A549 (cell line): Measurements from ENCODE around the gene TMEM108. TPM values are rescaled to one million over a fixed set of nuclear protein-coding genes. Genes with fewer than 3 reads are reported as not detected.

Experiments
- ATAC-seq, 2 experiments: fragments of 200-7000 bp in 1 of 2; fragments of >200 bp in 1 of 2; cut with Nextera tagmentation in 1 of 2; cut with Tn5 transposase in 1 of 2; 3 replicates each; pipeline versions ENCODE4 v1.8.0 to v1.9.1; 2018 to 2020; ENCODE audit warnings: mild to moderate bottlenecking in 1 of 2, moderate library complexity in 1 of 2
- CTCF ChIA-PET: fragments of 300-600 bp; sonication (Branson Sonifier 250); formaldehyde crosslinking; extraction: SDS; loops from one replicate; lab custom pipeline; 2021; ENCODE audit warnings: antibody characterized with exemption, inconsistent platforms; lab: Yijun Ruan, JAX
- POLR2A ChIA-PET: fragments of 350-600 bp; formaldehyde crosslinking; extraction: SDS; loops from one replicate; lab custom pipeline; 2021; ENCODE audit warnings: antibody characterized with exemption, inconsistent platforms; lab: Yijun Ruan, JAX
- DNase-seq, 2 experiments: peaks; one replicate each; pipeline versions ENCODE4 v3.0.0 to v3.0.0-alpha.2; 2011 to 2016; ENCODE audit warnings: low read depth in 1 of 2, low spot score in 1 of 2
- FAIRE-seq: peaks from 2 replicates; lab custom pipeline; 2011; peaks lifted over from hg19 to GRCh38; lab: Jason Lieb, UNC
- H3K27ac ChIP-seq, 2 experiments: fragments of >200 bp; sonication (Bioruptor Twin); formaldehyde crosslinking; 3 replicates each; pipeline ENCODE4 v1.5.1; 2016 to 2017
- H3K4me1 ChIP-seq: fragments of >200 bp; sonication (Bioruptor Twin); formaldehyde crosslinking; 3 replicates; pipeline ENCODE4 v1.6.1; 2016
- H3K4me2 ChIP-seq: fragments of >200 bp; sonication (Bioruptor Twin); formaldehyde crosslinking; 3 replicates; pipeline ENCODE4 v1.6.1; 2016
- H3K4me3 ChIP-seq: fragments of >200 bp; sonication (Bioruptor Twin); formaldehyde crosslinking; 3 replicates; pipeline ENCODE4 v1.5.1; 2016
- H3K9me3 ChIP-seq: fragments of >200 bp; sonication (Bioruptor Twin); formaldehyde crosslinking; 3 replicates; pipeline ENCODE4 v1.6.1; 2016
- CEBPB ChIP-seq, 2 experiments: fragments of >200 bp in 1 of 2; sonication (Bioruptor Twin) in 1 of 2; formaldehyde crosslinking in 1 of 2; IDR thresholded peaks; 2 replicates each; pipeline ENCODE4 v1.6.1; 2012 to 2016
- CHD4 ChIP-seq: fragments of 200-600 bp; sonication (generic); IDR thresholded peaks from 2 replicates; pipeline ENCODE4 v1.6.1; 2016; ENCODE audit warnings: antibody characterized with exemption, mild to moderate bottlenecking, borderline replicate concordance
- FOSB ChIP-seq: fragments of 250-450 bp; sonication (Bioruptor Pico); IDR thresholded peaks from 2 replicates; pipeline ENCODE4 v1.5.0; 2020; ENCODE audit warnings: mild to moderate bottlenecking, moderate library complexity
- GATA3 ChIP-seq: IDR thresholded peaks from 2 replicates; pipeline ENCODE4 v1.6.1; 2012; ENCODE audit warnings: borderline replicate concordance
- HEYL ChIP-seq: fragments of 250-450 bp; sonication (Bioruptor Pico); IDR thresholded peaks from 2 replicates; pipeline ENCODE4 v1.8.0; 2021; ENCODE audit warnings: mild to moderate bottlenecking, moderate library complexity
- JUNB ChIP-seq: fragments of >200 bp; sonication (Bioruptor Twin); formaldehyde crosslinking; IDR thresholded peaks from 2 replicates; pipeline ENCODE4 v1.6.1; 2016
- KDM5A ChIP-seq: fragments of 200-600 bp; sonication (generic); IDR thresholded peaks from 2 replicates; pipeline ENCODE4 v1.6.1; 2016; ENCODE audit warnings: antibody characterized with exemption, mild to moderate bottlenecking
- MAZ ChIP-seq: fragments of 150-350 bp; IDR thresholded peaks from 2 replicates; pipeline ENCODE4 v1.6.1; 2014; ENCODE audit warnings: antibody characterized with exemption, low read depth, low read length, borderline replicate concordance
- RAD21 ChIP-seq, 2 experiments: fragments of >200 bp in 1 of 2; sonication (Bioruptor Twin) in 1 of 2; formaldehyde crosslinking in 1 of 2; IDR thresholded peaks in 1 of 2; conservative IDR thresholded peaks in 1 of 2; 2 replicates in 1 of 2; 3 replicates in 1 of 2; pipeline ENCODE4 v1.6.1; 2012 to 2018; ENCODE audit warnings: inconsistent platforms in 1 of 2
- SMC3 ChIP-seq: fragments of >200 bp; sonication (Bioruptor Twin); formaldehyde crosslinking; IDR thresholded peaks from 3 replicates; pipeline ENCODE4 v1.6.1; 2018; ENCODE audit warnings: inconsistent platforms
- SREBF2 ChIP-seq: fragments of 450-650 bp; IDR thresholded peaks from 2 replicates; pipeline ENCODE4 v1.6.1; 2014; ENCODE audit warnings: mild to moderate bottlenecking, moderate library complexity
- TFCP2L1 ChIP-seq: fragments of 250-450 bp; sonication (Bioruptor Pico); IDR thresholded peaks from 2 replicates; pipeline ENCODE4 v1.5.0; 2021; ENCODE audit warnings: mild to moderate bottlenecking
- USF2 ChIP-seq: fragments of 450-650 bp; IDR thresholded peaks from 2 replicates; pipeline ENCODE4 v1.6.1; 2014; ENCODE audit warnings: antibody characterized with exemption
- ZC3H11A ChIP-seq: fragments of 450-650 bp; IDR thresholded peaks from 2 replicates; pipeline ENCODE4 v1.6.1; 2014; ENCODE audit warnings: antibody characterized with exemption, mild to moderate bottlenecking
- ZSCAN20 ChIP-seq: fragments of 250-450 bp; sonication (Bioruptor Pico); IDR thresholded peaks from 2 replicates; pipeline ENCODE4 v1.8.0; 2022; ENCODE audit warnings: mild to moderate bottlenecking, moderate library complexity
- WGBS: methylation state at CpG from one replicate; pipeline ENCODE4 v1.1.6; 2017; ENCODE audit errors: missing lambda C conversion rate; 5-methylcytosine and 5-hydroxymethylcytosine counted together
- polyA plus RNA-seq, 4 experiments: library from polyadenylated mRNA; depleted of rRNA in 3 of 4; stranded (reverse); fragments of >200 nt; fragmentation: RNase III in 1 of 4; extraction: RNeasy Plus Mini Kit Qiagen cat#74134 plus additional on column Dnase treatment in 1 of 4; gene quantifications; 2 replicates in 3 of 4; 3 replicates in 1 of 4; pipeline ENCODE4 v1.2.3, GENCODE V29; 2011 to 2017
- TF ChIP-seq, protein P1 (sequence below): fragments of 250-450 bp; sonication (Bioruptor Pico); IDR thresholded peaks from 2 replicates; pipeline ENCODE4 v1.5.0; 2021; ENCODE audit warnings: mild to moderate bottlenecking, moderate library complexity, borderline replicate concordance
- TF ChIP-seq, protein P2 (sequence below): fragments of >200 bp; sonication (Bioruptor Twin); formaldehyde crosslinking; IDR thresholded peaks from 3 replicates; pipeline ENCODE4 v1.6.1; 2016

Gene TMEM108
- polyA plus RNA-seq, 2 of the 4 experiments (the other 2 are of a cell fraction), result not detected

DNA sequence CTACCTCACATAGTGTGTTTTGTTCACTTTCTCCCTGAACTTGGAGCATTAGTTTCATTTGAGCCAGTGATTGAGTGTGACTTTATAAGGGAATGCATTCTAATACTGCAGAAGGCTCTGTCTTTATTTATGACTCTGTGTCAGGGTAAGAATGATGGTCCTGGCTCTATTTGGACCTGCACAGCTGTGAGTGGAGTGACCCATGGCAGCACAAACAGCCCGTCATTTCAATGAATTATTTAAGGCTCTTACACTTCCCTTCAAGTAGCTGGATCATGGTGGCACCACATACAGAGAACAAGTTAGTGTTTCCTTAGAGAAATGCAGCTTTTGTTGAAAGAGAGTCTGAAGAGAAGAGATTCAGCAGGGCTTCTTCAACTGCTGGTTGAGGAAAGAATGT lies 16.4 kb downstream of the TMEM108 start (continued):
- TF ChIP-seq USF2 (no peak), CHD4 (no peak), SMC3 (no peak), SREBF2 (no peak), ZC3H11A (no peak)
- TF ChIP-seq, protein P1, sequence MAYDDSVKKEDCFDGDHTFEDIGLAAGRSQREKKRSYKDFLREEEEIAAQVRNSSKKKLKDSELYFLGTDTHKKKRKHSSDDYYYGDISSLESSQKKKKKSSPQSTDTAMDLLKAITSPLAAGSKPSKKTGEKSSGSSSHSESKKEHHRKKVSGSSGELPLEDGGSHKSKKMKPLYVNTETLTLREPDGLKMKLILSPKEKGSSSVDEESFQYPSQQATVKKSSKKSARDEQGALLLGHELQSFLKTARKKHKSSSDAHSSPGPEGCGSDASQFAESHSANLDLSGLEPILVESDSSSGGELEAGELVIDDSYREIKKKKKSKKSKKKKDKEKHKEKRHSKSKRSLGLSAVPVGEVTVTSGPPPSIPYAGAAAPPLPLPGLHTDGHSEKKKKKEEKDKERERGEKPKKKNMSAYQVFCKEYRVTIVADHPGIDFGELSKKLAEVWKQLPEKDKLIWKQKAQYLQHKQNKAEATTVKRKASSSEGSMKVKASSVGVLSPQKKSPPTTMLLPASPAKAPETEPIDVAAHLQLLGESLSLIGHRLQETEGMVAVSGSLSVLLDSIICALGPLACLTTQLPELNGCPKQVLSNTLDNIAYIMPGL (CRISPR knock-in tag), result no peak

DNA sequence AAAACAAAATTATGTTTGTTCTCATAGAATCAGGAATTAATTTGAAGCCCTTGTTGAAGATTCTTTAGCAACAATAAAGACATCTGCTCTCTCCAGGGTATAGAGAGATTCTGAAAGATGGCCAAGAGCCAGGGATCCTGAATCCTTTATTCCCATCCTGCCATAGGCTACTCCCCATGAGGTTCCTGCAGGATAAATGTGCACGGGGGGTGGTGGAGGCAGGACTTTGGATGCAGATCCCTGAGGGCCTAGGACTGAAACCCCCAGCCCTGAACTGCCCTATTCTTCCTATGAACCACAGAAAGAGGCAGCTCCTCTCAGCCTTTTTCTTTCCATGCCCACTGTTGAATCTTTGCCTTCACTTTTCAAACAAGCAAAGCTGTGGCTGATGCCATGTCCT lies 17.1 kb downstream of the TMEM108 start:
- no peak for ATAC-seq
- 0% methylated on average over 1 of the region's 1 CpG for WGBS
- CTCF ChIA-PET, result no interaction called here
- H3K4me3 ChIP-seq, result no peak overlapping the region
- no peaks in the 10 kb centered on the region for H3K9me3 ChIP-seq
- no peaks in the 10 kb centered on the region for H3K4me1 ChIP-seq
- H3K27ac ChIP-seq, result no peak overlapping the region
- POLR2A ChIA-PET, result no interaction called here
- TF ChIP-seq CEBPB (IDR thresholded peaks at IDR 0.05), result no peak
- no peak for TF ChIP-seq USF2
- no peak for TF ChIP-seq JUNB
- TF ChIP-seq SREBF2, result no peak
- no peak for TF ChIP-seq FOSB (CRISPR knock-in tag)
- no peak for FAIRE-seq
- H3K4me2 ChIP-seq, result no peak overlapping the region
- no peak for DNase-seq

DNA sequence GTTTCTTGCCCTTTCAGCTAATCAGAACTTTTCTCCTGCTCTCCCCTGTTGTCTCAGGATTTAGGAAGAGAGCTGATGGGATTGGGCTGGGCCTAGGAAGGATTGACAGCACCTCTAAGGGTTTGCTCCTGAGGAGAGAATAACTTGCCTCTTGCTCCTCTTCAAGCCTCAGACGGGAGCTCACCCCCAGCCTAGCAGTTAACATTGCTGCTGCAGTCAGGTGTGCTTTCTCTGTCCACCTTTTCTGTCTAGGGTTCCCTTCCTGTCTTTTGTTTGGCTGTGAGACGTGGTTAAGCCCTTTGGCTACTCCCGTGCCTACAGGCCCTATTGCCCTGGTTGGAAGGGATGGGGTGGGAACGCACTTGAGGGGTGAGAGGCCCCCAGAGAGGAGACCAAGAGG lies 20.1 kb downstream of the TMEM108 start:
- no peak overlapping the region for H3K4me2 ChIP-seq
- no peak overlapping the region for H3K27ac ChIP-seq
- H3K4me3 ChIP-seq, result no peak overlapping the region
- H3K4me1 ChIP-seq, result no peaks in the 10 kb centered on the region
- CTCF ChIA-PET, result interaction anchor here (1.1 kb wide), 1 partner anchor 11 kb away, joined by 3 read pairs; no protein-coding TSS in a partner anchor
- WGBS, result 3% methylated on average over 4 of the region's 4 CpGs
- no peak for FAIRE-seq
- POLR2A ChIA-PET, result no interaction called here
- no peak for TF ChIP-seq GATA3
- no peak for DNase-seq
- ATAC-seq, result no peak
- no peaks in the 10 kb centered on the region for H3K9me3 ChIP-seq

- FAIRE-seq (no peak), ATAC-seq (no peak)
- CTCF ChIA-PET, result no interaction called here
- POLR2A ChIA-PET, result no interaction called here
- 29% methylated on average over 5 of the region's 6 CpGs for WGBS
- no peaks in the 10 kb centered on the region for H3K9me3 ChIP-seq
- no peaks in the 10 kb centered on the region for H3K4me1 ChIP-seq
- H3K4me3 ChIP-seq, result no peak overlapping the region
- TF ChIP-seq FOSB (CRISPR knock-in tag) (no peak), KDM5A (no peak), USF2 (no peak), MAZ (no peak), ZSCAN20 (CRISPR knock-in tag) (no peak), HEYL (CRISPR knock-in tag) (no peak), RAD21 (conservative IDR thresholded peaks at IDR 0.05 in 1 of 2, IDR thresholded peaks at IDR 0.05 in 1 of 2) (no peak), TFCP2L1 (CRISPR knock-in tag) (no peak)
- TF ChIP-seq, protein P2, sequence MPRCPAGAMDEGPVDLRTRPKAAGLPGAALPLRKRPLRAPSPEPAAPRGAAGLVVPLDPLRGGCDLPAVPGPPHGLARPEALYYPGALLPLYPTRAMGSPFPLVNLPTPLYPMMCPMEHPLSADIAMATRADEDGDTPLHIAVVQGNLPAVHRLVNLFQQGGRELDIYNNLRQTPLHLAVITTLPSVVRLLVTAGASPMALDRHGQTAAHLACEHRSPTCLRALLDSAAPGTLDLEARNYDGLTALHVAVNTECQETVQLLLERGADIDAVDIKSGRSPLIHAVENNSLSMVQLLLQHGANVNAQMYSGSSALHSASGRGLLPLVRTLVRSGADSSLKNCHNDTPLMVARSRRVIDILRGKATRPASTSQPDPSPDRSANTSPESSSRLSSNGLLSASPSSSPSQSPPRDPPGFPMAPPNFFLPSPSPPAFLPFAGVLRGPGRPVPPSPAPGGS, result no peak
- TF ChIP-seq, all 56 proteins: peak for 0
- Histone ChIP-seq H3K4me2 (no peak overlapping the region), H3K27ac (no peak overlapping the region)
- DNase-seq, result no peak
These were observed 20.6 kb downstream of the TMEM108 start for GRCh38 chr3:133058831-133059230.
